HepG2 (cell line): ENCODE data around the gene SHC1. TPM values are rescaled to one million over a fixed set of nuclear protein-coding genes. Genes with fewer than 3 reads are reported as not detected.

ENCODE experiments used
- CENPT ChIP-seq: sonication (generic); formaldehyde crosslinking; IDR thresholded peaks from 2 replicates; pipeline ENCODE4 v1.8.0; 2022; ENCODE audit warnings: low read depth, mild to moderate bottlenecking, moderate library complexity, missing genetic modification reagents
- HNRNPL ChIP-seq: fragments of 200-400 bp; formaldehyde crosslinking; IDR thresholded peaks from 2 replicates; pipeline ENCODE4 v1.6.1; 2017; ENCODE audit warnings: mild to moderate bottlenecking, low read depth, low read length
- KAT7 ChIP-seq: IDR thresholded peaks from 2 replicates; pipeline ENCODE4 v1.6.1; 2018; ENCODE audit warnings: borderline replicate concordance, missing compliant biosample characterization
- LCORL ChIP-seq, 2 experiments: fragments of 450-650 bp in 1 of 2; sonication (generic) in 1 of 2; formaldehyde crosslinking in 1 of 2; IDR thresholded peaks; 2 replicates each; pipeline versions ENCODE4 v1.5.0 to v1.6.1; 2017 to 2020; ENCODE audit warnings: antibody characterized with exemption in 1 of 2, missing genetic modification reagents in 1 of 2
- SNRNP70 ChIP-seq: fragments of 200-400 bp; formaldehyde crosslinking; IDR thresholded peaks from 2 replicates; pipeline ENCODE4 v1.6.1; 2017; ENCODE audit warnings: mild to moderate bottlenecking, low read depth, low read length, moderate library complexity
- U2AF1 ChIP-seq: fragments of 200-400 bp; formaldehyde crosslinking; optimal IDR thresholded peaks from 2 replicates; pipeline ENCODE3; 2017; ENCODE audit warnings: mild to moderate bottlenecking, low read depth, low read length
- ZNF205 ChIP-seq: IDR thresholded peaks from 2 replicates; pipeline ENCODE4 v1.6.1; 2018; ENCODE audit warnings: missing biosample characterization, missing genetic modification reagents
- ZNF274 ChIP-seq: sonication (generic); formaldehyde crosslinking; IDR thresholded peaks from 2 replicates; pipeline ENCODE4 v1.5.1; 2020; ENCODE audit warnings: mild to moderate bottlenecking, missing genetic modification reagents
- ZNF382 ChIP-seq: sonication (generic); formaldehyde crosslinking; IDR thresholded peaks from 2 replicates; pipeline ENCODE4 v1.5.0; 2020; ENCODE audit warnings: missing genetic modification reagents, mild to moderate bottlenecking, borderline replicate concordance
- ZNF431 ChIP-seq: sonication (generic); formaldehyde crosslinking; IDR thresholded peaks from 2 replicates; pipeline ENCODE4 v1.9.0; 2022; ENCODE audit warnings: missing genetic modification reagents, low read depth, mild to moderate bottlenecking, borderline replicate concordance
- ZNF501 ChIP-seq: sonication (generic); formaldehyde crosslinking; IDR thresholded peaks from 2 replicates; pipeline ENCODE4 v1.5.1; 2020; ENCODE audit warnings: mild to moderate bottlenecking, moderate library complexity, missing genetic modification reagents
- polyA plus RNA-seq, 8 experiments: library from polyadenylated mRNA; depleted of rRNA in 3 of 8; stranded (reverse) in 7 of 8; unstranded in 1 of 8; fragments of >200 nt; fragmentation: Illumina TruSeq in 4 of 8; extraction: Trizol in 4 of 8; gene quantifications; 2 replicates each; pipeline versions ENCODE4 v1.2.1 to v1.2.3, GENCODE V29; 2011 to 2016; ENCODE audit warnings: low read depth in 4 of 8, missing spikeins in 1 of 8, mixed read lengths in 1 of 8; ENCODE audit not compliant: insufficient read depth in 1 of 8
- total RNA-seq, 5 experiments: library from RNA; depleted of rRNA; stranded (reverse); fragments of >200 nt; fragmentation: Illumina TruSeq; extraction: Trizol; gene quantifications; 2 replicates each; pipeline ENCODE4 v1.2.3, GENCODE V29; 2016; ENCODE audit warnings: low read depth in 1 of 5
- TF ChIP-seq, protein P1 (sequence below): sonication (generic); formaldehyde crosslinking; IDR thresholded peaks from 2 replicates; pipeline ENCODE4 v1.4.0; 2020; ENCODE audit warnings: missing genetic modification reagents, mild to moderate bottlenecking, borderline replicate concordance
- TF ChIP-seq, protein P2 (sequence below): conservative IDR thresholded peaks from 2 replicates; pipeline ENCODE4 v1.6.1; 2018; ENCODE audit warnings: missing genetic modification reagents
- TF ChIP-seq, protein P3 (sequence below): sonication (generic); formaldehyde crosslinking; IDR thresholded peaks from 2 replicates; pipeline ENCODE4 v1.5.1; 2020; ENCODE audit warnings: mild to moderate bottlenecking, missing genetic modification reagents, borderline replicate concordance
- TF ChIP-seq, protein P4 (sequence below): sonication (generic); formaldehyde crosslinking; conservative IDR thresholded peaks from 2 replicates; pipeline ENCODE4 v1.8.1; 2023; ENCODE audit warnings: missing genetic modification reagents

SHC1 gene
- total and polyA plus RNA-seq, 2 of the 13 experiments (the other 11 are each of a cell fraction or from before 2014, with no cell fraction given), result 52.0 to 137 TPM

DNA sequence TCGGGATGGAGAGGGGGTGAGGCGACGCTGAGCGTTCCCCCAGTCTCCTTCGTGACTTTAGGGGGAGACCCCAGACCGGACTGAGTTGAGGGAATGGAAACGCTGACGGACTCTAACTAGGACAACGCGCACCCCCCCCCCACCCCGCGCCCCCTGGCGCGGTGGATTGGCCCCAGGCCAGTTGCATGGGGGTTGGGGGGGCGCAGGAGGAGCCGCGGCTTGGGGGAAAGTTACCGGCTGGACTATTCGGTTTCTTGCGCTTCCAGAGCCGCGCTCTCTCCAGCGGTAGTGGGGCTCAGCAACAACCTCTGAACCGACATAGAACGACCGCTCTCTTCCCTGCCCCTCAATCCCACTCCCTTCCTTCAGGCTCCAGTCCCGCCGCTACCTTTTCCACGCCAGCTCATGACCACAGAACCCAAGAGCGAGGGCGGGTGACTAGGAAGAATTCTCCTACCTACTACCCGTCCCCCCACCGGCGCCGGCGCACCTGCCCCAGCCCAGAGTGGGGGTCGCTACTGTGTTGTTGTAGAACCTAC lies 32.7 kb upstream of the SHC1 start (continued):
- TF ChIP-seq, protein P1, sequence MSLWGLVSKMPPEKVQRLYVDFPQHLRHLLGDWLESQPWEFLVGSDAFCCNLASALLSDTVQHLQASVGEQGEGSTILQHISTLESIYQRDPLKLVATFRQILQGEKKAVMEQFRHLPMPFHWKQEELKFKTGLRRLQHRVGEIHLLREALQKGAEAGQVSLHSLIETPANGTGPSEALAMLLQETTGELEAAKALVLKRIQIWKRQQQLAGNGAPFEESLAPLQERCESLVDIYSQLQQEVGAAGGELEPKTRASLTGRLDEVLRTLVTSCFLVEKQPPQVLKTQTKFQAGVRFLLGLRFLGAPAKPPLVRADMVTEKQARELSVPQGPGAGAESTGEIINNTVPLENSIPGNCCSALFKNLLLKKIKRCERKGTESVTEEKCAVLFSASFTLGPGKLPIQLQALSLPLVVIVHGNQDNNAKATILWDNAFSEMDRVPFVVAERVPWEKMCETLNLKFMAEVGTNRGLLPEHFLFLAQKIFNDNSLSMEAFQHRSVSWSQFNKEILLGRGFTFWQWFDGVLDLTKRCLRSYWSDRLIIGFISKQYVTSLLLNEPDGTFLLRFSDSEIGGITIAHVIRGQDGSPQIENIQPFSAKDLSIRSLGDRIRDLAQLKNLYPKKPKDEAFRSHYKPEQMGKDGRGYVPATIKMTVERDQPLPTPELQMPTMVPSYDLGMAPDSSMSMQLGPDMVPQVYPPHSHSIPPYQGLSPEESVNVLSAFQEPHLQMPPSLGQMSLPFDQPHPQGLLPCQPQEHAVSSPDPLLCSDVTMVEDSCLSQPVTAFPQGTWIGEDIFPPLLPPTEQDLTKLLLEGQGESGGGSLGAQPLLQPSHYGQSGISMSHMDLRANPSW, result no peak
- no peak for TF ChIP-seq SNRNP70
- TF ChIP-seq ZNF274 (CRISPR knock-in tag), result no peak
- TF ChIP-seq ZNF205 (CRISPR knock-in tag), result no peak
- no peak for TF ChIP-seq ZNF501
- no peak for TF ChIP-seq ZNF382
- TF ChIP-seq HNRNPL, result 0 out of 2 replicates have a peak, but pooled peaks have one; percentile 36
- no peak for TF ChIP-seq LCORL (IDR thresholded peaks at IDR 0.05)
- no peak for TF ChIP-seq LCORL (CRISPR knock-in tag; IDR thresholded peaks at IDR 0.05)
- TF ChIP-seq U2AF1, result peak; percentile 46
- TF ChIP-seq CENPT (CRISPR knock-in tag), result no peak
- 0 out of 2 replicates have a peak, but pooled peaks have one; percentile 36 for TF ChIP-seq ZNF431
- TF ChIP-seq KAT7 (CRISPR knock-in tag), result no peak
- TF ChIP-seq, protein P2, sequence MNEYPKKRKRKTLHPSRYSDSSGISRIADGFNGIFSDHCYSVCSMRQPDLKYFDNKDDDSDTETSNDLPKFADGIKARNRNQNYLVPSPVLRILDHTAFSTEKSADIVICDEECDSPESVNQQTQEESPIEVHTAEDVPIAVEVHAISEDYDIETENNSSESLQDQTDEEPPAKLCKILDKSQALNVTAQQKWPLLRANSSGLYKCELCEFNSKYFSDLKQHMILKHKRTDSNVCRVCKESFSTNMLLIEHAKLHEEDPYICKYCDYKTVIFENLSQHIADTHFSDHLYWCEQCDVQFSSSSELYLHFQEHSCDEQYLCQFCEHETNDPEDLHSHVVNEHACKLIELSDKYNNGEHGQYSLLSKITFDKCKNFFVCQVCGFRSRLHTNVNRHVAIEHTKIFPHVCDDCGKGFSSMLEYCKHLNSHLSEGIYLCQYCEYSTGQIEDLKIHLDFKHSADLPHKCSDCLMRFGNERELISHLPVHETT, result no peak
- TF ChIP-seq, protein P3, sequence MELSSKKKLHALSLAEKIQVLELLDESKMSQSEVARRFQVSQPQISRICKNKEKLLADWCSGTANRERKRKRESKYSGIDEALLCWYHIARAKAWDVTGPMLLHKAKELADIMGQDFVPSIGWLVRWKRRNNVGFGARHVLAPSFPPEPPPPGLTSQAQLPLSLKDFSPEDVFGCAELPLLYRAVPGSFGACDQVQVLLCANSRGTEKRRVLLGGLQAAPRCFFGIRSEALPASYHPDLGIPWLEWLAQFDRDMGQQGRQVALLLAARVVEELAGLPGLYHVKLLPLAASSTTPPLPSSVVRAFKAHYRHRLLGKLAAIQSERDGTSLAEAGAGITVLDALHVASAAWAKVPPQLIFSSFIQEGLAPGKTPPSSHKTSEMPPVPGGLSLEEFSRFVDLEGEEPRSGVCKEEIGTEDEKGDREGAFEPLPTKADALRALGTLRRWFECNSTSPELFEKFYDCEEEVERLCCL (CRISPR knock-in tag), result 0 out of 2 replicates have a peak, but pooled peaks have one; percentile 14
- TF ChIP-seq, protein P4, sequence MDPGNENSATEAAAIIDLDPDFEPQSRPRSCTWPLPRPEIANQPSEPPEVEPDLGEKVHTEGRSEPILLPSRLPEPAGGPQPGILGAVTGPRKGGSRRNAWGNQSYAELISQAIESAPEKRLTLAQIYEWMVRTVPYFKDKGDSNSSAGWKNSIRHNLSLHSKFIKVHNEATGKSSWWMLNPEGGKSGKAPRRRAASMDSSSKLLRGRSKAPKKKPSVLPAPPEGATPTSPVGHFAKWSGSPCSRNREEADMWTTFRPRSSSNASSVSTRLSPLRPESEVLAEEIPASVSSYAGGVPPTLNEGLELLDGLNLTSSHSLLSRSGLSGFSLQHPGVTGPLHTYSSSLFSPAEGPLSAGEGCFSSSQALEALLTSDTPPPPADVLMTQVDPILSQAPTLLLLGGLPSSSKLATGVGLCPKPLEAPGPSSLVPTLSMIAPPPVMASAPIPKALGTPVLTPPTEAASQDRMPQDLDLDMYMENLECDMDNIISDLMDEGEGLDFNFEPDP, result 0 out of 2 replicates have a peak, but pooled peaks have one; percentile 13
